Activated CD4-positive, CD25-positive, alpha-beta regulatory T cell treated with anti-CD3 and anti-CD28 coated beads, Interleukin-2, amount 50 U/mL, for 16 hours (primary cell): ENCODE data around the gene GALNT17.
"Not testable (repeated sequence)": the region's sequence is repeated elsewhere in the genome, so short reads cannot be mapped to it uniquely, and the experiment has no call there.

Experiments
- DNase-seq: peaks from one replicate; pipeline ENCODE4 v3.0.0-alpha.2; 2020; ENCODE audit warnings: low read depth, low spot score

GALNT17 gene

GRCh38 chr7:71626206-71626605 lies 494.3 kb downstream of the GALNT17 start:
- DNase-seq, result no peak

DNA sequence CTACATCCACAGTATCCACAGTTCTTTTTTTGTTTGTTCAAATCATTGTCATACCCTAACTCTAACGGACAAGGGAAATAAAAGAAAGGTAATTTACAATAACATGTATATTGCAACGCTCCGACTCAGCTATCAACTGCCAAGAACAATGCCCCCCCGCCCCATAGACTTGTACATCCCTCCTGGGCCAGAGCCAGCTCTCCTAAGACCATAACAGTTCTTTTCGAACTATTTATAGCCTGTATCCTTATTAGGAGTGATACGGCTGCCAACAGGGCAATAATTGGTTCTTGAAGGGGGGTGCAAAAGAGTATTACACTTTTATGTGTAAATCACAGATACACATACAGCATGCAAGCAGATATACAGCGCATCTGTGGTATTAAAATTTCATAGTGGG lies 495.7 kb downstream of the GALNT17 start:
- no peak for DNase-seq

GRCh38 chr7:71630516-71630915 lies 498.6 kb downstream of the GALNT17 start:
- no peak for DNase-seq

- no peak for DNase-seq
Observed at GRCh38 chr7:71633551-71634008, 501.6 kb downstream of the GALNT17 start.

- not testable (repeated sequence) for DNase-seq
Observed at GRCh38 chr7:71635849-71636248, 503.9 kb downstream of the GALNT17 start.

DNA sequence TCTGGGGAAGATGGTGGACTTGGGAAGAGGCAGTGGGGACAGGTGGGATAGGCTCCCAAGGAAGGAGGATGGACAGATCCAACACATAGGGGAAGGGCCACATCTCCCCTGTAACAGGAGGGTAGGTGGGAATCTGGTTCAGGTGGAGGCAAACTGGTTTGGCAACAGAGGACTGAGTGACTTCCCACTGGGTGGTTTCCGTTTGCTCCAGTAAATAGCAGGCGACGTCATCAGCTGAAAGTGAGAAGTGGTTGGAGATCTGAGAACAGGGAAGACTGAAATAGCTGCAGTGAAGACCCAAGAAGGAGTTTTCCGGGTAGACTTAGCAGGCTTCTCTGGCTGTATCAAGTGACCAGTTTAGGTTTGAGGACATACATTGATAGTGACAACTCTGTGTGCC lies 504.4 kb downstream of the GALNT17 start:
- DNase-seq, result no peak

- DNase-seq, result no peak
Observed at GRCh38 chr7:71637578-71637977, 505.6 kb downstream of the GALNT17 start.

DNA sequence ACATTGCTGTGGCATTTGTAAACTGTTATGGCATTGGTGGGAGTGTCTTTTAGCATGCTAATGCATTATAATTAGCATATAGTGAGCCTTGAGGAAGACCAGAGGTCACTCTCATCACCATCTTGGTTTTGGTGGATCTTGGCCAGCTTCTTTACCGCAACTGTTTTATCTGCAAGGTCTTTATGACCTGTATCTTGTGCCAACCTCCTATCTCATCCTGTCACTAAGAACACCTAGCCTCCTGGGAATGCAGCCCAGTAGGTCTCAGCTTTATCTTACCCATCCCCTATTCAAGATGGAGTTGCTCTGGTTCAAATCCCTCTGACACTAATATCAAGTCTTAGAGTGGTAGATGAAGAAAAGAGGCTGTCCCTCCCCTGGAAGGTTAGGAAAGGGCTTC lies 506.2 kb downstream of the GALNT17 start:
- no peak for DNase-seq

DNA sequence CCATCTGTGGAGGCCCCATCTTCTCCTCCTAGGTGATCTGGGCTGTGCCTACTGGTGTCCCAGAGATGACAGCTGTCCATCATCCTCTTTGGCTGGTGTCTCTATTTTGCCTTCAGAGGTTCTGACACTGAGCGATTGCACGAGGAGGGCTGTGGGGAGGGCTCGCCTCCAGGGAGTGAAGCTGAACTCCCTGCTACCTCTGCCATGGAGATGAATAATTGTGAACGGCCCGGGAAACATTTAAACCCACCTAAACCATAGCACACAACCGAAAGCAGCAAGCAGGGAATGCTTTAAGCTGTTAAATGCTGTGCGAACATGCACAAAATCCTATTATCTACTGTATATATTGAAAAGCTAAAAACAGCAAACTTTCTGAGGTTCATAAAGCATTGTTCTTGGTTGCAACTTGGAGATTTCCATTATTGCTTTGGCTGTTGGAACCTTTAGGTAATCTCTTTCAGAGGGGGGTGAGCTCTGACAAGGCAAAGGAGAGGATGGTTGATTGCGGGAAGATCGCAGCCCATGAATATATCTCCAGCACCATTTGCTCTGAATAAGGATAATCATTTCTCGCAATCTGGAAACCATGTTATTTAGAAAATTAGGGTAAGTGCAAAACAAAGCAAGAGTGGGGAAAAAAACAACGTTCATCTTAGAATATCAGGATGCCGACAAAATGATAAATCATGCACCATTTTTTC lies 507.6 kb downstream of the GALNT17 start:
- DNase-seq, result no peak

DNA sequence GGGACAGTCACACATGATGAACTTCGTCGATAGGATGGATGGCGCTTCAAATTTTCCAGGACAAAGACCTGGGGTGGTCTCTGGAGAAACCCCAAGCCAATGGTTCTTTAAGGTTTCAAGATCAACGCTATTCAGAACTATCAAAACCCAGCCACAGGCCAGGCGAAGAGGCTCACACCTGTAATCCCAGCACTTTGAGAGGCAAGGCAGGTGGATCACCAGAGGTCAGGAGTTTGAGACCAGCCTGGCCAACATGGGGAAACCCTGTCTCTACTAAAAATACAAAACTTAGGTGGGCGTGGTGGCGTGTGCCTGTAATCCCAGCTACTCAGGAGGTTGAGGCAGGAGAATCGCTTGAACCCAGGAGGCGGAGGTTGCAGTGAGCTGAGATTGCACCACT lies 511.1 kb downstream of the GALNT17 start:
- not testable (repeated sequence) for DNase-seq

DNA sequence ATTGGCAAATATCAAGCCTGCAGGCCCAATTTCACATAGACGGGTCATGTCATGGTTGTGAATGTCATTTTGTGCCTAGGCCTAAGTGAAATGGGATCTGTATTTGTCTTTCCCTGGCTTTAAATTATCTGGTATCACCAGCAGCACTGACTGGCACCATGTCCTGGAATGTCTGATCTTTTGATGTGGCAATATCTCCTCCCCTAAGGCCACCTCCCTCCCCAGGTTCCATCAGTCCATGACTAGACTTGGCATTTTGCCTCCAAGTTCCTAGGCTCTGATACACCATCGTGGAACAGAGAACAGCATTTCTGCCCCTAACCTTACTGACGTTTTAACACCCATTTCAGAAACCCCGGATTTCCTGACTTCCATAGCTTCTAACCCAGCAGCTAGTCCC lies 513.9 kb downstream of the GALNT17 start:
- DNase-seq, result no peak

DNA sequence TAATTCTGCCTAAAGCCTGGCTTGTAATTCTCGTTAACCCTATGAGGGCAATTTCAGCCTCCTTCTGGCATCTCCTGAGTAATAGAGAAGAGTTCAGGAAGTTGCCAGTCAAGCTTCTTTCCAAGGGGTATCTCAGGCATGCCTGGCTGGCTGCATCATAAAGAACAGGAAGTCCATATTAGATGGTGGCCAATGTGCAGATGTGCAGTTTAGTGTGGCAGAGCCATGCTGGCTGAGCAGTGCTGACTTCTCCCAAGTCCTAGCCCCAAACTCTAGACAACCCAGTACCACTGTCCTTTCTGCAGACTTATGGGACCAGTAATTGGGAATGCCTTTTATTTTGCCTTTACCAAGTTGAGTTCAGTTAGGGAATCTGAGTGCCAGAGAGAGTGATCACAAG lies 517.9 kb downstream of the GALNT17 start:
- DNase-seq, result no peak

GRCh38 chr7:71650653-71651337 lies 518.9 kb downstream of the GALNT17 start:
- DNase-seq, result no peak

DNA sequence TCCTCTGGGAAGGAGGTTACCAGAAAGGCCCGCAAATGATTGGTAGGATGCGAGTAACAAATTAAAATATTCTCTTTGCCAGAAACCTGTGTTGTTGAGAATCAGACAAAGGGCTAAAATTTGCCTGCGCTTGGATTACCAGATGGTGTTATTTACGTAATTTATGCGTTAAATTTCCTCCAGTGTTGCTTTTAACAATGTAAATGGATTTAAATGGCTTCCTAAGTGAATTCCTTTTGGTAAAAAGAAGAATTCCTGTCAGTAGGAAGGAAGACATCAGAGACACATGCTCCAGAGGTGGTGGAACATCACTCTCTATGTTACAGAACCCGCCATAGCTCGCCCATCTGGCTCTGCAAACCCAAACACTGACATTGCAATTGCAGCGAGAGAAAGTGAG lies 520.6 kb downstream of the GALNT17 start:
- no peak for DNase-seq

DNA sequence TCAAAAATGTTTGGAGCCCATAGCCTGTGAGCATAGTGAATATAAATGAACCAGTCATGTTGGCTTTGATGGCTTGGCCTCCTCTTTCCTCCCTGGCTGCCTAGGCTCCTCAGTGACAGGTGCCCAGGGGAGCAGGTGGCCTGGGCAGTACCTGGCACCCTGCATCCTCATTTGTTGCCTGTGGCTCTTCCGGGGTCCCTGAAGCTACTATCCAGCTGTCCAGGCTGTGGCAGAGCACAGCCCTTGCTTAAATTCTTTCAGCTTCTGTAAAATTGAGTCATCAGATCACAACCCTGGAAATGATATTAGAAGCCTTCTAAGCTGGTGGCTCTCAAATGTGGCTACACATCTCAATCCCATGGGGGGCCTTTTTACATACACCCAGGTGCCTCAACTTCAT lies 525.4 kb downstream of the GALNT17 start:
- DNase-seq, result no peak

GRCh38 chr7:71659622-71660021 lies 527.7 kb downstream of the GALNT17 start:
- DNase-seq, result no peak

DNA sequence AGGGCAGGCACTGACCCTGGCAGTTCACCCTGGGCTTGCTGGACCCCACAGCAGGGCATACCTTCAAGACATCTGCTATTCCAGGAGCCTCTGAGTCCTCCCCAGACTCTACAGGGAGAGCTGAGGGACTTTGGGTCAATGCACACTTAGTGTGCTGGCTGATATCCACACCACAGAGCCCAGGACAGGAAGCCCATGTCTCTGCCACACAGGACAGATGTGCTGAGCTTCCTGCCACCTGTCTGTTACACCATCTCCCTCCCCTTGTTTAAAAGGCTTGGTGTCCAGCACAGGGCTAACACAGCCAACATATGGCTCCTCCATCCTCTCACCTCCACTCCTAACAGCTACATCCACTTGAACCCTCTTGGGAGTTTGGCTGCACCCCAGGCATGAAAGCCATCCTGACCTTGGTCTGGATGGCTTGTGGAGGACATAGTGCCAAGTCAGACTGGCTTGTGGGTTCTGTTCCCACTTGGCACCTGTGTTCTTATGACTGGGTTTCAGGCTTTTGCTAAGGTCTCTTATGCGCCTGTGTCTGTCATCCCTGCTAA lies 529.8 kb downstream of the GALNT17 start:
- DNase-seq, result no peak

GRCh38 chr7:71665716-71666115 lies 533.8 kb downstream of the GALNT17 start:
- no peak for DNase-seq

- no peak for DNase-seq
Observed at GRCh38 chr7:71668572-71668971, 536.6 kb downstream of the GALNT17 start.

- no peak for DNase-seq
Observed at GRCh38 chr7:71679480-71679879, 547.5 kb downstream of the GALNT17 start.

GRCh38 chr7:71682181-71682580 lies 550.2 kb downstream of the GALNT17 start:
- DNase-seq, result no peak

- no peak for DNase-seq
Observed at GRCh38 chr7:71682841-71683781, 551.2 kb downstream of the GALNT17 start.
